ENCODE results near the gene ERC1. TPM values are rescaled to one million over a fixed set of nuclear protein-coding genes. Genes with fewer than 3 reads are reported as not detected.

ERC1 gene
- total RNA-seq, 1 donor from 2014 or later = 82.2 TPM

GRCh38 chr12:1179128-1179527 lies 188.1 kb downstream of the ERC1 start:
- no peak overlapping the region for H3K27ac Mint-ChIP-seq (ENCODE audit: unreplicated experiment)
- H3K9me3 Mint-ChIP-seq (ENCODE audit: unreplicated experiment) = peaks cover 3% of the 10 kb centered on the region
- peaks cover under 1% of the 10 kb centered on the region for H3K27me3 Mint-ChIP-seq (ENCODE audit: unreplicated experiment)
- no peak overlapping the region for H3K4me3 Mint-ChIP-seq (ENCODE audit: unreplicated experiment)
- DNase-seq = no peak
- H3K36me3 Mint-ChIP-seq (ENCODE audit: unreplicated experiment) = peaks cover 5% of the 10 kb centered on the region
- no peak for TF ChIP-seq CTCF (IDR thresholded peaks at IDR 0.05; ENCODE audit: partially characterized antibody, unreplicated experiment)
- H3K4me1 Mint-ChIP-seq (ENCODE audit: low read depth, unreplicated experiment) = peaks cover 2% of the 10 kb centered on the region

- TF ChIP-seq CTCF (IDR thresholded peaks at IDR 0.05; ENCODE audit: partially characterized antibody, unreplicated experiment) = no peak
- Mint-ChIP-seq H3K4me3 (ENCODE audit: unreplicated experiment) (no peak overlapping the region), H3K9me3 (ENCODE audit: unreplicated experiment) (peaks cover 3% of the 10 kb centered on the region), H3K27ac (ENCODE audit: unreplicated experiment) (no peak overlapping the region), H3K27me3 (ENCODE audit: unreplicated experiment) (no peaks in the 10 kb centered on the region), H3K36me3 (ENCODE audit: unreplicated experiment) (peaks cover 5% of the 10 kb centered on the region), H3K4me1 (ENCODE audit: low read depth, unreplicated experiment) (no peaks in the 10 kb centered on the region)
- no peak for DNase-seq
Observed at GRCh38 chr12:1182069-1182468, 191.0 kb downstream of the ERC1 start.

- H3K9me3 Mint-ChIP-seq (ENCODE audit: unreplicated experiment) = no peaks in the 10 kb centered on the region
- TF ChIP-seq CTCF (IDR thresholded peaks at IDR 0.05; ENCODE audit: partially characterized antibody, unreplicated experiment) = no peak
- no peak overlapping the region for H3K4me3 Mint-ChIP-seq (ENCODE audit: unreplicated experiment)
- no peak for DNase-seq
- no peak overlapping the region for H3K27ac Mint-ChIP-seq (ENCODE audit: unreplicated experiment)
- H3K4me1 Mint-ChIP-seq (ENCODE audit: low read depth, unreplicated experiment) = no peaks in the 10 kb centered on the region
- no peaks in the 10 kb centered on the region for H3K27me3 Mint-ChIP-seq (ENCODE audit: unreplicated experiment)
- no peaks in the 10 kb centered on the region for H3K36me3 Mint-ChIP-seq (ENCODE audit: unreplicated experiment)
Observed at GRCh38 chr12:1184402-1184801, 193.4 kb downstream of the ERC1 start.

- no peaks in the 10 kb centered on the region for H3K27me3 Mint-ChIP-seq (ENCODE audit: unreplicated experiment)
- H3K4me1 Mint-ChIP-seq (ENCODE audit: low read depth, unreplicated experiment) = no peaks in the 10 kb centered on the region
- DNase-seq = no peak
- TF ChIP-seq CTCF (IDR thresholded peaks at IDR 0.05; ENCODE audit: partially characterized antibody, unreplicated experiment) = no peak
- H3K36me3 Mint-ChIP-seq (ENCODE audit: unreplicated experiment) = no peaks in the 10 kb centered on the region
- no peak overlapping the region for H3K27ac Mint-ChIP-seq (ENCODE audit: unreplicated experiment)
- H3K4me3 Mint-ChIP-seq (ENCODE audit: unreplicated experiment) = no peak overlapping the region
- H3K9me3 Mint-ChIP-seq (ENCODE audit: unreplicated experiment) = no peaks in the 10 kb centered on the region
Observed at GRCh38 chr12:1185460-1186182, 194.6 kb downstream of the ERC1 start.

GRCh38 chr12:1186298-1186697 lies 195.3 kb downstream of the ERC1 start:
- Mint-ChIP-seq H3K36me3 (ENCODE audit: unreplicated experiment) (no peaks in the 10 kb centered on the region), H3K9me3 (ENCODE audit: unreplicated experiment) (no peaks in the 10 kb centered on the region), H3K4me3 (ENCODE audit: unreplicated experiment) (no peak overlapping the region), H3K27ac (ENCODE audit: unreplicated experiment) (no peak overlapping the region), H3K27me3 (ENCODE audit: unreplicated experiment) (no peaks in the 10 kb centered on the region), H3K4me1 (ENCODE audit: low read depth, unreplicated experiment) (no peaks in the 10 kb centered on the region)
- TF ChIP-seq CTCF (IDR thresholded peaks at IDR 0.05; ENCODE audit: partially characterized antibody, unreplicated experiment) = no peak
- no peak for DNase-seq

Measured in glutamatergic neuron (in vitro differentiated cells).